Stimulated activated CD8-positive, alpha-beta memory T cell treated with anti-CD3 and anti-CD28 coated beads, Interleukin-12 subunit alpha, Interleukin-12 subunit beta, amount 100 ng/mL, for 24 hours (primary cell): Measurements from ENCODE around the gene CLEC4A.
A peak's percentile ranks its signal among the peaks of the same experiment; 100 is the strongest.
"Not testable (repeated sequence)": the region's sequence is repeated elsewhere in the genome, so short reads cannot be mapped to it uniquely, and the experiment has no call there.

ENCODE experiments used
- DNase-seq: peaks from one replicate; pipeline ENCODE4 v3.0.0-alpha.2; 2020; ENCODE audit errors: extremely low read depth

CLEC4A gene

GRCh38 chr12:8134398-8134930 lies 11.0 kb downstream of the CLEC4A start:
- not testable (repeated sequence) for DNase-seq

GRCh38 chr12:8141647-8142046 lies 18.2 kb downstream of the CLEC4A start:
- not testable (repeated sequence) for DNase-seq

- no peak for DNase-seq
These were observed 19.8 kb downstream of the CLEC4A start for GRCh38 chr12:8143261-8143660.

GRCh38 chr12:8145754-8146441 lies 22.5 kb downstream of the CLEC4A start:
- no peak for DNase-seq

GRCh38 chr12:8146442-8146771 lies 23.0 kb downstream of the CLEC4A start:
- DNase-seq: no peak

- DNase-seq: no peak
These were observed 31.1 kb downstream of the CLEC4A start for GRCh38 chr12:8154526-8154925.

- no peak for DNase-seq
These were observed 33.0 kb downstream of the CLEC4A start for GRCh38 chr12:8156416-8156815.

GRCh38 chr12:8156845-8157244 lies 33.4 kb downstream of the CLEC4A start, which contains the start of gene ZNF705A:
TSS of gene ZNF705A (plus strand) at chr12:8157015. CDS start at chr12:8172626, 15,611 bp downstream.
- DNase-seq: no peak

GRCh38 chr12:8157484-8158198 lies 34.2 kb downstream of the CLEC4A start:
- no peak for DNase-seq

GRCh38 chr12:8172911-8173310 lies 49.5 kb downstream of the CLEC4A start:
- not testable (repeated sequence) for DNase-seq

GRCh38 chr12:8179989-8180585 lies 56.7 kb downstream of the CLEC4A start:
- DNase-seq: peak; percentile 22

- DNase-seq: not testable (repeated sequence)
These were observed 57.9 kb downstream of the CLEC4A start for GRCh38 chr12:8181271-8181670.

- DNase-seq: not testable (repeated sequence)
These were observed 59.5 kb downstream of the CLEC4A start for GRCh38 chr12:8182923-8183322.

GRCh38 chr12:8183346-8183745 lies 59.9 kb downstream of the CLEC4A start:
- DNase-seq: not testable (repeated sequence)

- not testable (repeated sequence) for DNase-seq
These were observed 60.8 kb downstream of the CLEC4A start for GRCh38 chr12:8184206-8184605.

- not testable (repeated sequence) for DNase-seq
These were observed 64.7 kb downstream of the CLEC4A start for GRCh38 chr12:8188088-8188487.
